PFSK-1 (cell line): Measurements from ENCODE around the gene YTHDF1.

ENCODE experiments used
- FOXP2 ChIP-seq: optimal IDR thresholded peaks from 2 replicates; pipeline ENCODE3; 2011; ENCODE audit warnings: borderline replicate concordance, control low read depth, inconsistent platforms; ENCODE audit not compliant: insufficient read depth; ENCODE audit errors: extremely low read length, extremely low read depth
- POLR2AphosphoS5 ChIP-seq: IDR thresholded peaks from 2 replicates; pipeline ENCODE4 v1.6.1; 2012; ENCODE audit warnings: low read depth, mild to moderate bottlenecking, control low read depth, low read length, moderate library complexity
- SIN3A ChIP-seq: IDR thresholded peaks from 2 replicates; pipeline ENCODE4 v1.6.1; 2012; ENCODE audit warnings: mild to moderate bottlenecking, low read length, moderate library complexity, borderline replicate concordance; ENCODE audit not compliant: insufficient read depth
- TAF1 ChIP-seq: IDR thresholded peaks from 2 replicates; pipeline ENCODE4 v1.6.1; 2012; ENCODE audit warnings: low read length, control low read depth, borderline replicate concordance; ENCODE audit not compliant: insufficient read depth
- TF ChIP-seq, protein P1 (sequence below), 2 experiments: IDR thresholded peaks; 2 replicates each; pipeline versions ENCODE4 v1.6.1 to v1.8.0; 2011 to 2012; ENCODE audit warnings: low read depth in 2 of 2, low read length in 2 of 2, control low read depth in 1 of 2, inconsistent platforms in 1 of 2, mild to moderate bottlenecking in 1 of 2, moderate library complexity in 1 of 2; ENCODE audit not compliant: insufficient read depth in 1 of 2

Gene YTHDF1

DNA sequence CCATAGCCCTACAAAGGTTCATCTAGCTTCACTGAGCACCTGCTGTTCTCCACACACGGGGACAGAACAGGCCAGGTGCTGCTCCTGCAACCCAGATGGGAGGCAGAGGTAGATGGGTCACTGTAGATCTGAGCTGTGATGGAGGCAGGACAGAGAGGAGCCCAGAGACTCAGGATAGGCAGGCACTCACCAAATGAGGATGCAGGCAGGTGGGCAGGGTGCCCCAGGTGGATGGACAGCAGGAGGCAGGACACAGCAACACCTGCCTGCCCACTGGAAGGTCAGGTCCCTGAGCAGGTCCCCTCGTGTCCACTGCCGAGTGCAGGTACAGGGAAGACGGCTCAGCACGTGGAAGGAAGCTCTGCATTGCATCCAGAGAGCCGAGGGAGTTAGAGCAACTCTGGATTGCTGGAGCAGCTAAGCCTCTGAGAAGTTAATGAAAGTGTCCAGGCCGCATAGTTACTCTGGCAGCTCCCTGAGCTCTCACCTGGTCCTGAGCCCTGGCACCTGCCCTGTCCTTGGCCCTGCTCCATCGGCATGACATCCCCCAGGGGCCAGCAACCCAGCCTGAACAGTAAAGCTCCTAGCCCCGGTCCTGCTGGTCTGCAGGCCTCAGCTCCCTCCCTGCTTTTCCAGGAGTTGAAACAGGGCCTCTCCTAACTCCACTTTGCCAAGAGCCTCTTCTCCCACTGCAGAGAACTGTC, 4.9 kb upstream of the YTHDF1 start:
- TF ChIP-seq FOXP2 (no peak), TAF1 (no peak), SIN3A (no peak), POLR2AphosphoS5 (no peak)
- TF ChIP-seq, protein P1, sequence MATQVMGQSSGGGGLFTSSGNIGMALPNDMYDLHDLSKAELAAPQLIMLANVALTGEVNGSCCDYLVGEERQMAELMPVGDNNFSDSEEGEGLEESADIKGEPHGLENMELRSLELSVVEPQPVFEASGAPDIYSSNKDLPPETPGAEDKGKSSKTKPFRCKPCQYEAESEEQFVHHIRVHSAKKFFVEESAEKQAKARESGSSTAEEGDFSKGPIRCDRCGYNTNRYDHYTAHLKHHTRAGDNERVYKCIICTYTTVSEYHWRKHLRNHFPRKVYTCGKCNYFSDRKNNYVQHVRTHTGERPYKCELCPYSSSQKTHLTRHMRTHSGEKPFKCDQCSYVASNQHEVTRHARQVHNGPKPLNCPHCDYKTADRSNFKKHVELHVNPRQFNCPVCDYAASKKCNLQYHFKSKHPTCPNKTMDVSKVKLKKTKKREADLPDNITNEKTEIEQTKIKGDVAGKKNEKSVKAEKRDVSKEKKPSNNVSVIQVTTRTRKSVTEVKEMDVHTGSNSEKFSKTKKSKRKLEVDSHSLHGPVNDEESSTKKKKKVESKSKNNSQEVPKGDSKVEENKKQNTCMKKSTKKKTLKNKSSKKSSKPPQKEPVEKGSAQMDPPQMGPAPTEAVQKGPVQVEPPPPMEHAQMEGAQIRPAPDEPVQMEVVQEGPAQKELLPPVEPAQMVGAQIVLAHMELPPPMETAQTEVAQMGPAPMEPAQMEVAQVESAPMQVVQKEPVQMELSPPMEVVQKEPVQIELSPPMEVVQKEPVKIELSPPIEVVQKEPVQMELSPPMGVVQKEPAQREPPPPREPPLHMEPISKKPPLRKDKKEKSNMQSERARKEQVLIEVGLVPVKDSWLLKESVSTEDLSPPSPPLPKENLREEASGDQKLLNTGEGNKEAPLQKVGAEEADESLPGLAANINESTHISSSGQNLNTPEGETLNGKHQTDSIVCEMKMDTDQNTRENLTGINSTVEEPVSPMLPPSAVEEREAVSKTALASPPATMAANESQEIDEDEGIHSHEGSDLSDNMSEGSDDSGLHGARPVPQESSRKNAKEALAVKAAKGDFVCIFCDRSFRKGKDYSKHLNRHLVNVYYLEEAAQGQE (IDR thresholded peaks at IDR 0.05; ENCODE audit: insufficient read depth in 1 of 2, low read depth in 2 of 2, low read length in 2 of 2), result no peak

DNA sequence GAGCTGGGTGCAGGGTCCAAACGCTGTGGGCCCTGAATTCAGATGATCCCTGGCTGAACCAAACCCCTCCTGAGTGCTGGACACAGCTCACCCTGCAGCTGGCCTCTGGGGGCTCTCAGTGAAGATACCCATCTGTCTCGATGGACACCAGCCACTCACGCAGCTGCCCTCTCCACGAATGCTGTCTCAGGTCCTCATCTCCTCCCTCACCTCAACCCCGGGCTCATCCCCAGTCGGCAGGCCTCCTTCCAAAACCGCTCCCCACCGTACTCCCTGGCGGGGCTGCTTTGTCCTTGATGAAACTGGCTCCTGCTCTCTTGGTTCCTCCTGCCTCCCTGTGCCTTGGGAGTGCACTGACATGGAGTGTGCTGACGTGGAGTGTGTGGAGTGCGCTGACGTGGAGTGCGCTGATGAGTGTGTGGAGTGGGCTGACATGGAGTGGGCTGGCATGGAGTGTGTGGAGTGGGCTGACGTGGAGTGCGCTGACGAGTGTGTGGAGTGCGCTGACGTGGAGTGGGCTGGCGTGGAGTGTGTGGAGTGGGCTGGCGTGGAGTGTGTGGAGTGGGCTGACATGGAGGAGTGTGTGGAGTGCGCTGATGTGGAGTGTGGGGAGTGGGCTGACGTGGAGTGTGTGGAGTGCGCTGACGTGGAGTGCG, 4.1 kb upstream of the YTHDF1 start:
- TF ChIP-seq SIN3A (no peak), POLR2AphosphoS5 (no peak), TAF1 (no peak), FOXP2 (no peak)
- TF ChIP-seq, protein P1 (IDR thresholded peaks at IDR 0.05; ENCODE audit: insufficient read depth in 1 of 2, low read depth in 2 of 2, low read length in 2 of 2), result no peak

DNA sequence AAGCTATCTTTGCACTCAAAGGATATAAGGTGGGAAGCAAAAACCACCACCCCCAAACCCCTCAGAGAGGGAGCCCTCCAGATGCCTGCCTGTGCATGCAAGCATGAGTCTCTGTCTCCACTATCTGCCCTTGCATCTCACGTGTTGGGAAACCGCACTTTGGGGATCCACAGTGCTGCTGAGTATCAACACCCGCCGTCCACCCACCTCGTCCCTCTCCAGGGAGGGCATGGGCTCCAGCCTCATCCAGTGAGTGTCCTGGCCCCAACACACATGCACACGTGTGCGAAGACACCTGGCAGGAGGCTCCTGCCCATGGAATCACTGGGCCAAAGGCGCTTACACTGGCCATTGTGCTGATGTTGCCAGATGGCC, 3.5 kb upstream of the YTHDF1 start:
- TF ChIP-seq POLR2AphosphoS5 (no peak), FOXP2 (no peak), TAF1 (no peak), SIN3A (no peak)
- TF ChIP-seq, protein P1 (IDR thresholded peaks at IDR 0.05; ENCODE audit: insufficient read depth in 1 of 2, low read depth in 2 of 2, low read length in 2 of 2), result no peak

DNA sequence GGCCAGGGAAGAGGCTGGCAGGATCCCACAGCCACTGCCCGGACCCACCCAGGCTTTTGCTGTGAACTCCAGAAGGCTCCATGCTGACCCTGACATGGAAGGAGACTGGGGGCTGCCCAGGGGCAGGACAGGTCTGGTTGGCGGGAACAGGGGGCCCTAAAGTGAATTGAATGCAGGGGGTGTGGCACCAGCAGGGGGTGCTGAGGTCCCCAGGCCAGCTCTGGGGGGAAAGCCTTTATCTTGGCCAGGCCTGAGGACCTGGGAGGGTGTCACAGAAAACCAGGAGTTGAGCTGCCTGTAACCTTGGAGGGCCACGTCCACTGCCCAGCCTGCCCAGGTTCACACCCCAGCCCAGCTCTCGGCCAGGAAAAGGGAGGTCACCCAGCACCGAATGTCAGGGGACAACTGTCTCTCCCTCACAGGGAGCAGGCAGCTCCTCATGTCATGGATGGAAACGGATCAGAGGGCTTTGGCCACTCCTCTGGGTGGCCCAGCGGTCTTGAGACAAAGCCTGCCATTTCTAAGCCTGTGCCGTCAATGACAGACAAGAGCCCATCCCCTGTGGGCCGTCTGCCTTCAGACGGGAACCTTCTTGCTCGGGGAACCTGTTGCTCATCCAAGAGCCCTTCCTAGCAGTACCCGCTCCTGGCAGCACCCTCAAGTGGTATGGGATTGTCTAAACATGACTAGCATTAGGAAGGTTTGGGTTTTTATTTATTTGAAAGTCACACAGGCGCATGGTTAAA, 2.9 kb upstream of the YTHDF1 start:
- TF ChIP-seq POLR2AphosphoS5 (no peak), SIN3A (no peak), TAF1 (no peak), FOXP2 (no peak)
- TF ChIP-seq, protein P1 (IDR thresholded peaks at IDR 0.05; ENCODE audit: insufficient read depth in 1 of 2, low read depth in 2 of 2, low read length in 2 of 2), result no peak
